ENCODE data around the gene SGMS1. TPM values are rescaled to one million over a fixed set of nuclear protein-coding genes. Genes with fewer than 3 reads are reported as not detected.
A peak's percentile ranks its signal among the peaks of the same experiment; 100 is the strongest.

The SGMS1 gene
- total RNA-seq, 2 experiments from 2014 or later, result 20.4 to 21.0 TPM

DNA sequence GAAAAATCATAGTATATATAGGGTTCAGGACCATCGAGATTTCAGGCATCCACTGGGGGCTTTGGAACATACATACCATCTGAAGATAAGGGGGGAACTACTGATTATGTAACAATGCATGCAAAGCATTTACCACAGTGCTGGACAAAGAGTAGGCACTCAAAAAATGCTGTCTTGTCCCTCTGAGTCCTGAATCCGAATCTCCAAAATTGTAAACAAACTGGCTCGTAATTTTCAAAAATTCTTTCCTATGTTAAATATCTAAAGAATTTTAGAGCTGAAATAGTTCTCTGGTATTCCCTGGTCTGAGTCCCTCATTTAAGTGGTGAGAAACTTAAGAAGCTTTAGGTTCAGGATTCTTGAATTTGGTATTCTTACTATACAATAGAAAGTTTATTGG is 204.7 kb downstream of the SGMS1 start:
- no peak overlapping the region for H3K27ac Mint-ChIP-seq

DNA sequence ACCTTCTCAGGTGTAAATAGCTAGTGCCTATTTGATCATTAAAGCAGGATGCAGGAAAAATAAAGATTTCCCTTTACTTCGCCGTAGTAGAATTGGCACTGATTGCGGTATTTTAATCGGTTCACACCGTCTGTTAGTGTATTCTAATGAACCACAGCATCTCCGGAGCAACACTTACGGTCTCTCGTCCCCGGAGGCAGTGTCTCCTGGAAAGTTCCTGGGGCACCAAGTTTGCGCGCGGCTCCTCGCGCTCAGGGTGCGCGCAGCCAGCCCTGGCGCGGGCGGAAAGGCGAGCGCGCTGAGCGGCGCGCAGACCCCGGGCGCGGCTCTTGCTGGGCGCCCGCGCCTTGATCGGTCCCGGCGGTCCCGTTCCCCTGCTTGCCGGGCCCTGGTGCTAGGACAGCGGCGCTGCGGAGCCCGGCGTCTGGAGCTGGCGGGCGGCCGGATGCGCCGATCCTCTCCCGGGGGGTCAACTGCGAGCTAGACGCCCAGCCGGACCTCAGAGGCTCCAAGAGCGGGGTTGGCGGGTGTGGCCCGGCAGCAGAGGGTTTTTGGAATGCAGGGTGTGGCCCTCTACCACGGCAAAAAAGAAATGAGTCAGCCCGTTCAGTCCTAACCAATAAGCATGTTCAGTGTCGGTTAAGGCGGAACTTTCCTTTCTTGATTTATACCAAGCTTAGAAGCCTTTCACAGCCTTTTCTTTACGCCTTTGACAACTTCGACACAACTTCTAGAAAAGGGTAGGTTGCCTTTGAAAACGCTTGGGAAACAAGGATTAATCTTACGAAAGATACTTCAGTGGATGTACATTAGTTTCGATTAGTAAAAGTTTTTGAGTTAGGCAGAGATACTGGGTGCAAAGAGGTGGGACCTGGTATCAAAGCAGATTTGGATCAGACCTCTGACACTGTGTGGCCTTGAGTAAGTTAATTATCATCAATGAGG is 205.6 kb downstream of the SGMS1 start:
- Mint-ChIP-seq H3K27me3 (no peaks in the 10 kb centered on the region), H3K4me1 (peaks cover 28% of the 10 kb centered on the region), H3K4me3 (peak overlapping the region; percentile 89), H3K27ac (peak overlapping the region; percentile 87), H3K9me3 (no peaks in the 10 kb centered on the region), H3K36me3 (peaks cover 3% of the 10 kb centered on the region)
- peak; percentile 89 for ATAC-seq (ENCODE audit: low read depth)
- POLR2A ChIA-PET, result no interaction called here
- DNase-seq, result peak; percentile 72

More for the DNA sequence above, 204.7 kb downstream of the SGMS1 start:
- no peaks in the 10 kb centered on the region for H3K9me3 Mint-ChIP-seq
- H3K36me3 Mint-ChIP-seq, result peaks cover 3% of the 10 kb centered on the region
- peaks cover 28% of the 10 kb centered on the region for H3K4me1 Mint-ChIP-seq
- POLR2A ChIA-PET, result no interaction called here
- ATAC-seq (ENCODE audit: low read depth), result no peak
- no peak for DNase-seq
- peak overlapping the region; percentile 89 for H3K4me3 Mint-ChIP-seq
- no peaks in the 10 kb centered on the region for H3K27me3 Mint-ChIP-seq

DNA sequence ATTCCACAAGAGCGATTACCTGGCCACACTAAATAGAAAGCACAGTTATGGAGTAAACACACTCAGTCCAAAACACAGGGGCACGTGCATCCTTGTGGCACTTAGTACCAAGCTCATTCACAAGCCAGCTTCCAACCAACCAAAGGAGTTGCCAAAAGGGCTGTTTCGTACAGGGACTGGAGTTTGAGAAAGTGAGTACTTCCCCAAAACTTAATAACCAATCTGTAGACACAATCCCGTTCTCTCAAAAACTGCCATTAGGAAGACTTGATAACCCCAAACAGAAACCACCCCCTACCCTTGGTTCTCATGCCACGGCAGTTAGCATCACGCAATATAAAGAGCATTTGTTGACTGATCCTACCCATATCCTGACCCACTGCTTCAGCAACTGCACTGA is 206.3 kb downstream of the SGMS1 start:
- Mint-ChIP-seq H3K4me3 (peak overlapping the region; percentile 89), H3K27me3 (no peaks in the 10 kb centered on the region), H3K4me1 (peaks cover 28% of the 10 kb centered on the region), H3K36me3 (peaks cover 3% of the 10 kb centered on the region), H3K9me3 (no peaks in the 10 kb centered on the region), H3K27ac (peak overlapping the region; percentile 11)
- ATAC-seq (ENCODE audit: low read depth), result peak; percentile 3
- POLR2A ChIA-PET, result no interaction called here
- DNase-seq, result no peak

DNA sequence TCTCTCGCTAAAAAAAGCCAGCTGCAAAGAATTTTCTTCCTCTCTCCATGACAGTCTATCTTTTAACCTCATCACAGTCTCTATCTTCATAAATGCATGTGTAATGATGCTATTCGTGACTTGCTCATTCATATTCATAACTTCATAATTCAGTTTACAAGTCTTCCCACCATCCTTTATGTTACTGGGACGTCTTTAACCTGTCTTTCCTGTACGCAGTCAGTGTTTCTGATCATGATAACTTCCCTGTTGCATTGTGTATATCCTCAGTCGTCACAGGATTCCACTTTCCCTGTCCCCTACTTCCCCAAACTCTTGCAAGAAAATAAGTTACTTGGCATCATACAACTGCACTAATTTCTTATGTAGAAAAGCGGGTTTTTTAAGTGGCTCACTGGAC is 206.9 kb downstream of the SGMS1 start:
- no peaks in the 10 kb centered on the region for H3K27me3 Mint-ChIP-seq
- H3K4me3 Mint-ChIP-seq, result peak overlapping the region; percentile 0
- ATAC-seq (ENCODE audit: low read depth) (no peak), DNase-seq (no peak)
- no peaks in the 10 kb centered on the region for H3K9me3 Mint-ChIP-seq
- H3K27ac Mint-ChIP-seq, result no peak overlapping the region
- POLR2A ChIA-PET, result no interaction called here
- peaks cover 31% of the 10 kb centered on the region for H3K4me1 Mint-ChIP-seq
- peaks cover 7% of the 10 kb centered on the region for H3K36me3 Mint-ChIP-seq

DNA sequence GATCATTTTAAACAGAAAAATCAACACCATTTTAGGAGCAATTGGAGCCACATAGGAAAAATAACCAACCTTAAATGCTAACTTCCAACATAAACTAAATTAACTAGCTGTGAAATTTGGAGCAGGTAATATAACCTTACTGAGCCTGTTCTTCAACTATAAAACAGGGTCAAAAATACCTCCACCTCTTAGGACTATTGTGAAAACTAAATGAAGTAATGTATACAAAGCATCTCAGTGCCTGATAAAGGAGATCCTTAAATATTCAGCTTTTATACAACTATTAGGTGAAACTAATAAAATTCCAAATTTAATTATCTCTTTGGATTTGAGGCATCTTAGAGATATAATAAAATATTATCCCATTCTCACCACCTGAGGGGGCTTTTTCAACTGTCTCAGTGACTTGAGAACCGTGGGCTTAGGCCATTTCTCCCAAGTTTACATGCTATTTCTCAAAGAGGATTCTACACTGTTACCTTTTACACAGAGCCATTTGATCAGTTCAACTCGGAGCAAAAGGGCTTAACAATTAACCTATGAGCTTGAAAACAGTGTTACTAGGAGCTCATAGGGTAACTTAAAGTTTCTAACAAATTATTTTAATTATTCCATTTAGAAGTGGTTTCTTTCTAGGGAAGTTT is 207.5 kb downstream of the SGMS1 start:
- H3K4me3 Mint-ChIP-seq, result no peak overlapping the region
- H3K27me3 Mint-ChIP-seq, result no peaks in the 10 kb centered on the region
- H3K9me3 Mint-ChIP-seq, result no peaks in the 10 kb centered on the region
- H3K27ac Mint-ChIP-seq, result no peak overlapping the region
- POLR2A ChIA-PET, result no interaction called here
- DNase-seq, result no peak
- peaks cover 7% of the 10 kb centered on the region for H3K36me3 Mint-ChIP-seq
- ATAC-seq (ENCODE audit: low read depth), result no peak
- peaks cover 33% of the 10 kb centered on the region for H3K4me1 Mint-ChIP-seq

DNA sequence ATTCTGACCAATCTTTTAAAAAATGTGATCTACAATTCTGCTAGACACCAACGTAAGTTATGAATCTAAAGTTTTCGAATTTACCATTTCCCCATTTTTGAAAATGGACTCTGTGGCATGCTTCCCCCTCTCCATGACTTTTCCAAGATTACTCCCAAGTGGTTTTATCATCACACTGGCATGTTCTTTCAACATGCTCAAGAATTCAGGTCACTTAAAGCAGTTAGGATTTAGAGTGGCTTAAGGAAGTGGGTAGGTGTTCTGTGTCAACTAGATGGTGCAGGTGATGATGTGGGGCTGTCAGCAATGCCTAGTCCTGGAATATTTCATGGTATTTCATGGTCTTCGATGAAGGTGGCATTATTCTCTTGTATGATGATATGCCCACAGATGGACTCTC is 208.5 kb downstream of the SGMS1 start:
- Mint-ChIP-seq H3K27ac (no peak overlapping the region), H3K9me3 (no peaks in the 10 kb centered on the region), H3K4me1 (peaks cover 28% of the 10 kb centered on the region), H3K4me3 (no peak overlapping the region), H3K27me3 (no peaks in the 10 kb centered on the region), H3K36me3 (peaks cover 6% of the 10 kb centered on the region)
- ATAC-seq (ENCODE audit: low read depth) (no peak), DNase-seq (no peak)
- POLR2A ChIA-PET, result no interaction called here

DNA sequence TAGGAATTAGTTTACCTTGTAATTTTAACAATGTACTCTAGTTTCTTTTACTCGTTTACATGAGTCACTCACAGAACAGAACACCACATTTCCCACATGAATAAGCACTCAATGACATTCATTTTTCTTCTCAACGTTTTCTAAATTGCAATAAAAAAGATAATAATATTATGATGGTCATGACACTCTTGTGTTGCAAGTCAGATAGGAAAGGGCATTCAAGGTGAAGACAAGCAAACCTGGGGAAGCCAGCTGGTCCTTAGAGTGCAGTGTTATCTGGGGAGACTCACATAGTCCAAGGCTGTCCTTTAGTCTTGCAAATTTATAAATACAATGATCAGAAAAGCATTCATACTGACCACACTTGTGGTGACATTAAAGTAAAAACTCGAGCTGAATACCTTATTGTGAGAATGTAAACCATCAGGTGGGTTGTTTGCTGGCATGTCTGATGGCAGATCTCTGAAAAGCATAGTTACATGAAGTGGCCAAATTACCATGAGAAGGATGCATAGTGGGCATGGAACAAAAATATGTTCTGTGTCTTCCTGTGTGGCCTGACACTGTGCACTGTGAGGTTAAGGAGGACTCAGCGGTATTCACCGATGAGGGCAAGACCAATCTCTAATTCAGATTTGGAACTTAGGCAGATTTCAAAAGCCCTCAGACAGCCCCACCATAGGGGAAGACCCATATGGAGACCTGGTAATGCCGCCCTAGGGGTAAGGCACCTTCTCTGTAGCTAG is 213.5 kb downstream of the SGMS1 start:
- no peak for DNase-seq
- no peak overlapping the region for H3K4me3 Mint-ChIP-seq
- peaks cover 18% of the 10 kb centered on the region for H3K4me1 Mint-ChIP-seq
- H3K9me3 Mint-ChIP-seq, result no peaks in the 10 kb centered on the region
- no peaks in the 10 kb centered on the region for H3K27me3 Mint-ChIP-seq
- H3K27ac Mint-ChIP-seq, result no peak overlapping the region
- H3K36me3 Mint-ChIP-seq, result peaks cover 7% of the 10 kb centered on the region
- POLR2A ChIA-PET, result no interaction called here
- ATAC-seq (ENCODE audit: low read depth), result no peak

DNA sequence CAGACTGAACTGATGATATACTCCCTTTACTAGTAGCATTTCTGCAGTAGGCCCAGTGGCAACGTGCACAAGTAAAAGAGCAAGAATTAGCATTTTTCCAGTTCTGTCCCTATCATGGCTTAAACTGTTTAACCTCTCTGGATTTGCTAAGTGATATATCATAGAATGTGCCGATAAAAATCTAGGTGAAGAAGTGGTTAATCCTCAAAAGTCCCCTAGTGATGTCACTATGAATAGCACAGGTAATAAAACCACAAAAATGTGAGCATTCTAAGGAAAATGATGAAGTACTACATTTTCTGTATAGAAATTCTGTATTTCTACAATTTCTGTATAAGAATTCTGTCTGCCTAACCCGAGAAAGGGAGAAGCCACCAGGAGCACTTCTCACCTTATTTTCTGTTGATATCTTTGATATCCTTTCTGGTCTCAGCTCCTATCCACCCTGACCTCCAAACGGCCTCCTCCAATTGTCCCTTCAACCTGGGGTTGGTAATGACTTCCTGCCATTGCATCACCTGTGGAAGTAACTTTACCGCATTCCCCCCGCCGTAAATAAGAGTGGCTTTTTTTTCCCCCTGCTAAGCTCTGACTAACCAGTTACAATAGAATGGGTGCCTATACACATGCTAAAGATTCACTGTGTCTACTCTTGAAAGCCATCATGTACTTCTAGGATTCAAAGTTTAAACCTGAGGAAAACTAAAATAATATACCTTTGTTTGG is 216.5 kb downstream of the SGMS1 start:
- POLR2A ChIA-PET, result no interaction called here
- H3K4me3 Mint-ChIP-seq, result no peak overlapping the region
- no peak for ATAC-seq (ENCODE audit: low read depth)
- H3K27ac Mint-ChIP-seq, result no peak overlapping the region
- peaks cover 16% of the 10 kb centered on the region for H3K4me1 Mint-ChIP-seq
- peaks cover 11% of the 10 kb centered on the region for H3K36me3 Mint-ChIP-seq
- no peak for DNase-seq
- no peaks in the 10 kb centered on the region for H3K9me3 Mint-ChIP-seq
- H3K27me3 Mint-ChIP-seq, result no peaks in the 10 kb centered on the region

DNA sequence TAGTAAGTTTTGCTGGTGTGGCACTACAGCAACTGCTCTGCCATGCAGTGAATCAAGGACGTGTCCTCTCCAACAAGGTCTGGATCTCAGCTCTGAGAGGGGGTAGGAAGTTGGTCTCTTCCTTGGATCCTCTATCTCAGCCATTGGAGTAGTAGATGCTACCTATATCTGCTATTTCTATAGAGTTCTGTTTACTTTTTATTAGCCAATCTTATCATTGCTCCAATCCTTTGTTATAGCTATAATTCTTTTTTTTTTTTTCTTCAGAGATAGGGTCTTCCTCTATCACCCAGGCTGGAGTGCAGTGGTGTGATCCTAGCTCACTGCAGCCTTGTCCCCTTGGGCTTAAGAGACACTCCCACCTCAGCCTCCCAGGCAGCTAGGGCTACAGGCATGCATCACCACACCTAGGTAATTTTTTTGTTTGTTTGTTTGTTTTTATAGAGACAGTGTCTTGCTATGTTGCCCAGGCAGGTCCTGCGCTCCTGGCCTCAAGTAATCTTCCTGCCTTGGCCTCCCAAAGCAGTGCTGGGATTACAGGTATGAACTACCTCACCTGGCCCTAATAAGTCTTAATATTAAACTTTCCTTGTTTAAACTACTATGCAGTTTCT is 217.2 kb downstream of the SGMS1 start:
- Mint-ChIP-seq H3K4me3 (no peak overlapping the region), H3K36me3 (peaks cover 9% of the 10 kb centered on the region), H3K27ac (no peak overlapping the region), H3K4me1 (peaks cover 12% of the 10 kb centered on the region), H3K9me3 (no peaks in the 10 kb centered on the region), H3K27me3 (no peaks in the 10 kb centered on the region)
- POLR2A ChIA-PET, result no interaction called here
- ATAC-seq (ENCODE audit: low read depth), result no peak
- no peak for DNase-seq

DNA sequence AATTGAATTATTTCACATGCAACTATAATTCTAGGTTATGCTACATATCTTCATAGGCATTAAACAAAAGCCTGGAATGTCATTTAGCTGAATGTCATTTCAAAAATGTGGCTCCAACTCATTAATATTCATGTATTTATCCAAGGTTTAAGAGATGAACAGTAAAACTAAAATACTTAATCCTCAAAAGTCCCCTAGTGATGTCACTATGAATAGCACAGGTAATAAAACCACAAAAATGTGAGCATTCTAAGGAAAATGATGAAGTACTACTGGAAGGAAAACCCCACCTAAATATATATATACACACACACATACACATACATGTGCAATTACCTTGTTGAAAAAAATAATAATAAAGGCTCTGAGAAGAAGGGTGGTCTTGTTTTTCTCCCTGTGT is 218.0 kb downstream of the SGMS1 start:
- H3K36me3 Mint-ChIP-seq, result peaks cover 9% of the 10 kb centered on the region

DNA sequence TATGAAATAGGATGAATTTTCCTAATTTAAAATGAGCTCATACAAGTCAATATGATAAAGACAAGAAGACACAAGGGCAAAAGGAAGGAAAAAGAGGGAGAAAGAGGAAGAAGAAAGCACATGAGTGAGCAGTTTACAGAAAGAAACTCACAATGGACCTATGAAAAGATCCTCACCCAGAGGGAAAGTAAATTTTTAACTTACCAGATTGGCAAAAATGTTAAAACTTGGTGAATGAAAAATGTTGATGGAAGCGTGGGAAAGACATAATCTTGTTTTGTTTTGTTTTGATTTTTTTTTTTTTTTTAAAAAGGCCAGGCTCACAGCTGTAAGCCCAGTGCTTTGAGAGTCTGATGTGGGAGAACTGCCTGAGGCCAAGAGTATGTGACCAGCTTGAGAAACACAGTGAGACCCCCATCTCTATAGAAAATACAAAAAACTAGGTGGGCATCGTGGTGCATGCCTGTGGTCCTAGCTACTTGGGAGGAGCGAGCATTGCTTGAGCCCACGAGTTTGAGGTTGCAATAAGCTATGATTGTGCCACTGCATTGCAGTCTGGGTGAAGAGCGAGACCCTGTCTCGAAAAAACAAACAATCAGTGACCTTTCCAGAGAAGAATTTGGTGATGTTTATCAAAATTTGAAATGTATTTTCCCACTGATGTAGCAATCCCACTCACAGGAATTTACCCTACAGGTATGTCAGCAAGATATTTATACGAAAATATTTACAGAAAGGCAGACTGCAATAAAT is 219.6 kb downstream of the SGMS1 start:
- Mint-ChIP-seq H3K4me1 (peaks cover under 1% of the 10 kb centered on the region), H3K27ac (no peak overlapping the region), H3K4me3 (no peak overlapping the region), H3K27me3 (no peaks in the 10 kb centered on the region), H3K9me3 (no peaks in the 10 kb centered on the region), H3K36me3 (peaks cover 8% of the 10 kb centered on the region)
- ATAC-seq (ENCODE audit: low read depth) (no peak), DNase-seq (no peak)
- POLR2A ChIA-PET, result no interaction called here

More for the DNA sequence above, 218.0 kb downstream of the SGMS1 start:
- POLR2A ChIA-PET, result no interaction called here
- H3K27me3 Mint-ChIP-seq, result no peaks in the 10 kb centered on the region
- H3K4me3 Mint-ChIP-seq, result no peak overlapping the region
- no peaks in the 10 kb centered on the region for H3K9me3 Mint-ChIP-seq
- DNase-seq (no peak), ATAC-seq (ENCODE audit: low read depth) (no peak)
- peaks cover 10% of the 10 kb centered on the region for H3K4me1 Mint-ChIP-seq
- H3K27ac Mint-ChIP-seq, result no peak overlapping the region

DNA sequence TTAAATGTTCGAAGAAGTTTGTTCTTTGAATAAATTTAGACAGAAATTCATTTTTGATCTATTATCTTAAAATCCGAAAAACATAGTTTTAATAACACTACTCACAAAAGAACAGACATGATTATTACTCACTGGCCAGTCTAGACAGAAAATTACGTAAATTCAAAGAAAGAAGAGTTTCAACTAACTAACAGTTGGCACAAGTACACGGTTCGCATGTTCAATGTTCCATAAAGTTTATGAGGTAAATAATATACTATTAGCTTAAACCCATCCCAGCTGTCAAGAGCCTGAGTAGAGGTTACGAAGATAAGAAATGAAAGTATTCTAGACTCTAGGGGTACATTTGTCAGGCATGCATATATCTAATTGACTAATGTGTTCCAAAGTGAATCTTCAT is 220.7 kb downstream of the SGMS1 start:
- Mint-ChIP-seq H3K4me1 (no peaks in the 10 kb centered on the region), H3K27me3 (no peaks in the 10 kb centered on the region), H3K9me3 (no peaks in the 10 kb centered on the region), H3K4me3 (no peak overlapping the region), H3K27ac (no peak overlapping the region), H3K36me3 (peaks cover 8% of the 10 kb centered on the region)
- POLR2A ChIA-PET, result no interaction called here
- ATAC-seq (ENCODE audit: low read depth), result no peak
- DNase-seq, result no peak
